GM18499 (cell line): ENCODE data around the gene OR5F1.

Experiments used
- ATAC-seq: cut with Tn5 transposase; IDR thresholded peaks from one replicate; pipeline ENCODE4 v1.9.1; 2021; ENCODE audit warnings: moderate number of reproducible peaks; ENCODE audit not compliant: insufficient read depth, unreplicated experiment

The OR5F1 gene

GRCh38 chr11:55994525-55994924 lies at the start of gene OR5F1:
Gene OR5F1, minus strand, starts transcription at chr11:55994625. Its CDS starts 0 bp downstream, at chr11:55994625.
- ATAC-seq: no peak

GRCh38 chr11:56027354-56027753 lies 32.9 kb upstream of the OR5F1 start, which contains the start of gene OR5AS1:
Gene OR5AS1, plus strand, starts transcription at chr11:56027654. Its CDS starts 2,765 bp downstream, at chr11:56030419.
- no peak for ATAC-seq

- no peak for ATAC-seq
Observed at GRCh38 chr11:56013805-56014204, 19.4 kb upstream of the OR5F1 start.

GRCh38 chr11:56010716-56011115 lies 16.3 kb upstream of the OR5F1 start:
- ATAC-seq: no peak

GRCh38 chr11:55970935-55971334 lies 23.5 kb downstream of the OR5F1 start:
- no peak for ATAC-seq

GRCh38 chr11:55969845-55970244 lies 24.6 kb downstream of the OR5F1 start, which contains the start of gene OR10AG1:
Gene OR10AG1, minus strand, starts transcription at chr11:55969945. Its CDS starts 38 bp downstream, at chr11:55969907.
- no peak for ATAC-seq

- ATAC-seq: no peak
Observed at GRCh38 chr11:55967914-55968313, 26.5 kb downstream of the OR5F1 start.

- ATAC-seq: no peak
Observed at GRCh38 chr11:55966391-55966790, 28.0 kb downstream of the OR5F1 start.

- no peak for ATAC-seq
Observed at GRCh38 chr11:55956521-55956920, 37.9 kb downstream of the OR5F1 start.

- ATAC-seq: no peak
Observed at GRCh38 chr11:55949330-55949729, 45.1 kb downstream of the OR5F1 start.
